K562 (cell line): Measurements from ENCODE around the gene RPL15. TPM values are rescaled to one million over a fixed set of nuclear protein-coding genes. Genes with fewer than 3 reads are reported as not detected.

Source experiments
- ATAC-seq: fragments of 200-7000 bp; cut with Tn5 transposase; 3 replicates; pipeline ENCODE4 v1.9.1; 2020; ENCODE audit warnings: moderate library complexity
- BruUV-seq: library from RNA; stranded (reverse); fragments of 400-500 nt; replicated peaks from 2 replicates; lab custom pipeline; 2021; lab: Mats Ljungman, UMichigan
- CTCF ChIA-PET: fragments of 300-600 bp; formaldehyde crosslinking; extraction: SDS; loops from one replicate; lab custom pipeline; 2021; ENCODE audit warnings: low intra/inter-chr PET ratio; lab: Yijun Ruan, JAX
- POLR2A ChIA-PET: fragments of 300-600, 350-650 bp; sonication (Branson Sonifier 250); formaldehyde crosslinking; extraction: SDS; loops from one replicate; lab custom pipeline; 2021; ENCODE audit warnings: antibody characterized with exemption, inconsistent platforms; lab: Yijun Ruan, JAX
- DNase-seq, 4 experiments: peaks; one replicate each; pipeline versions ENCODE4 v3.0.0 to v3.0.0-alpha.2; 2011 to 2018; ENCODE audit warnings: low spot score in 3 of 4, mixed read lengths in 3 of 4; ENCODE audit errors: extremely low read depth in 1 of 4
- FAIRE-seq: peaks from 2 replicates; lab custom pipeline; 2011; peaks lifted over from hg19 to GRCh38; lab: Jason Lieb, UNC
- H2AFZ ChIP-seq: 2 replicates; pipeline ENCODE4 v1.6.0; 2011; ENCODE audit warnings: low read depth, low read length, control low read depth, inconsistent platforms
- H3K27ac ChIP-seq: fragments of 200-600 bp; 3 replicates; pipeline ENCODE4 v1.8.0; 2011; ENCODE audit warnings: low read depth, mild to moderate bottlenecking, control low read depth, inconsistent platforms, low read length, moderate library complexity, mixed read lengths; ENCODE audit errors: extremely low read depth
- H3K27me3 ChIP-seq, 2 experiments: fragments of 300-600 bp in 1 of 2; 2 replicates in 1 of 2; 3 replicates in 1 of 2; pipeline versions ENCODE4 v1.6.0 to v1.8.0; 2011; ENCODE audit warnings: inconsistent platforms in 2 of 2, low read length in 2 of 2, mild to moderate bottlenecking in 1 of 2, mixed read lengths in 1 of 2, moderate library complexity in 1 of 2; ENCODE audit not compliant: control insufficient read depth in 2 of 2, insufficient read depth in 2 of 2
- H3K36me3 ChIP-seq: fragments of 300-600 bp; 3 replicates; pipeline ENCODE4 v1.8.0; 2011; ENCODE audit warnings: mild to moderate bottlenecking, low read length, inconsistent platforms; ENCODE audit not compliant: control insufficient read depth, insufficient read depth
- H3K4me1 ChIP-seq, 2 experiments: fragments of 200-600 bp in 1 of 2; replicated peaks in 1 of 2; 2 replicates in 1 of 2; 3 replicates in 1 of 2; pipeline versions ENCODE4 v1.5.1 to v1.8.0; 2011; ENCODE audit warnings: inconsistent platforms in 2 of 2, low read length in 2 of 2, mild to moderate bottlenecking in 1 of 2, mixed read lengths in 1 of 2, moderate library complexity in 1 of 2; ENCODE audit not compliant: control insufficient read depth in 2 of 2, insufficient read depth in 2 of 2
- H3K4me2 ChIP-seq: 2 replicates; pipeline ENCODE4 v1.6.1; 2011; ENCODE audit warnings: low read length, control low read depth, inconsistent platforms, mixed read lengths; ENCODE audit not compliant: insufficient read depth
- H3K4me3 ChIP-seq: fragments of 200-600 bp; sonication (generic), shearing (Covaris generic); 2 replicates; pipeline ENCODE4 v1.5.1; 2016; ENCODE audit warnings: control low read depth, inconsistent platforms
- H3K79me2 ChIP-seq: fragments of 200-600 bp; 3 replicates; pipeline ENCODE4 v1.8.0; 2011; ENCODE audit warnings: low read length, inconsistent platforms; ENCODE audit not compliant: control insufficient read depth, insufficient read depth
- H3K9ac ChIP-seq, 2 experiments: 2 replicates each; pipeline versions ENCODE4 v1.6.0 to v1.6.1; 2011; ENCODE audit warnings: low read depth in 2 of 2, low read length in 2 of 2, control low read depth in 1 of 2, inconsistent platforms in 1 of 2, mild to moderate bottlenecking in 1 of 2, mixed read lengths in 1 of 2; ENCODE audit not compliant: insufficient read depth in 1 of 2
- H3K9me1 ChIP-seq: one replicate; pipeline ENCODE4 v1.6.0; 2011; ENCODE audit warnings: inconsistent platforms, mild to moderate bottlenecking, low read length, moderate library complexity; ENCODE audit not compliant: control insufficient read depth, insufficient read depth
- H3K9me3 ChIP-seq: replicated peaks from 2 replicates; pipeline ENCODE4 v1.5.1; 2011; ENCODE audit warnings: low read depth, low read length, inconsistent platforms; ENCODE audit not compliant: control insufficient read depth, insufficient read depth
- H4K20me1 ChIP-seq: replicated peaks from 2 replicates; pipeline ENCODE4 v1.6.1; 2011; ENCODE audit warnings: low read length, inconsistent platforms, mixed read lengths; ENCODE audit not compliant: control insufficient read depth, insufficient read depth
- RB1 ChIP-seq: fragments of 450-650 bp; IDR thresholded peaks from 2 replicates; pipeline ENCODE4 v1.6.1; 2017; ENCODE audit warnings: low read depth, mild to moderate bottlenecking
- WGBS: fragments of 100-300 bp; shearing (Covaris generic); methylation state at CpG from one replicate; pipeline ENCODE4 v1.1.6; 2016; ENCODE audit warnings: low coverage, mixed read lengths; ENCODE audit not compliant: insufficient coverage; ENCODE audit errors: missing lambda C conversion rate; 5-methylcytosine and 5-hydroxymethylcytosine counted together
- in situ Hi-C: fragments of 300-500 bp; cut with MboI; formaldehyde crosslinking; loops from 4 replicates; pipeline ENCODE4 v1.15.0; 2018; ENCODE audit warnings: inconsistent platforms, mixed read lengths
- intact Hi-C: fragments of 100-400 bp; cut with micrococcal nuclease; formaldehyde crosslinking; loops from 2 replicates; pipeline ENCODE4 v1.14.2; 2022
- polyA plus RNA-seq, 8 experiments: library from polyadenylated mRNA; depleted of rRNA in 4 of 8; stranded (reverse) in 5 of 8; unstranded in 3 of 8; fragments of >200 nt; fragmentation: Nextera tagmentation in 2 of 8; fragmentation: Illumina TruSeq in 1 of 8; extraction: Ambion mirVana in 2 of 8; extraction: Trizol in 1 of 8; gene quantifications; 2 replicates each; pipeline versions ENCODE4 v1.2.1 to v1.2.3, GENCODE V29; 2011 to 2014; ENCODE audit warnings: inconsistent platforms in 1 of 8, missing spikeins in 1 of 8
- total RNA-seq, 7 experiments: library from RNA; depleted of rRNA in 6 of 7; stranded (reverse); fragments of >200 nt in 6 of 7; fragmentation: Illumina TruSeq in 2 of 7; extraction: Trizol in 2 of 7; gene quantifications; 2 replicates each; pipeline versions ENCODE4 v1.2.1 to v1.2.3, GENCODE V29; 2011 to 2021; ENCODE audit warnings: low replicate concordance in 1 of 7
- TF ChIP-seq, protein P1 (sequence below): sonication (generic); formaldehyde crosslinking; IDR thresholded peaks from 2 replicates; pipeline ENCODE4 v1.8.1; 2023; ENCODE audit warnings: mild to moderate bottlenecking, missing genetic modification reagents
- TF ChIP-seq, protein P2 (sequence below): sonication (generic); IDR thresholded peaks from 2 replicates; pipeline ENCODE4 v1.6.1; 2016

The RPL15 gene
- total and polyA plus RNA-seq, 9 of the 15 experiments (the other 6 are each of a cell fraction or from before 2014, with no cell fraction given): 2,393 to 8,850 (median 3,928) TPM

DNA sequence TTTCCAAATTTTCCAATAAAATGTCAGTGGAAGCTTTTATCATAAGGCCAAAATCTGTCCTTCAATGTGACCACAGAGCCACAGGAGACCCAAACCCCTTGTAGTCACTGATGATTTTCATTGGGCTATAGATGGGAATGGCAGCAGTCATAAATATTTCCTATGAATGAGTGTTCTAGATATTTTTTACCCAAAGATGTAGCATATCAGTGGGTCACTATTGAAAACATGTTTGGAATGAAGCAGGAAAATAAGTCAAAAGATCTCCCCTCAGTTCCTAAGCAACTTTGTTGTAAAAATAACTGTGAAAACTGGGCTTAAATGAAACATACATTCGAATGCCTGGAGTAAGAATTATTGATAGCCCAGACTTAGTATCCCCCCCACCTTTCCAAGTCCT lies 49.1 kb upstream of the RPL15 start:
- no TSS peak for BruUV-seq
- FAIRE-seq (no peak), DNase-seq (no peak), ATAC-seq (no peak)
- 83% methylated on average over 1 of the region's 1 CpG for WGBS
- H3K4me1 ChIP-seq: no peaks in the 10 kb centered on the region; a peak in 1 of 5 replicates
- POLR2A ChIA-PET: interaction anchor here (0.7 kb wide), 1 partner anchor 1844 kb away, joined by 3 read pairs; no protein-coding TSS in a partner anchor
- H3K9me3 ChIP-seq: no peaks in the 10 kb centered on the region
- TF ChIP-seq, protein P1, sequence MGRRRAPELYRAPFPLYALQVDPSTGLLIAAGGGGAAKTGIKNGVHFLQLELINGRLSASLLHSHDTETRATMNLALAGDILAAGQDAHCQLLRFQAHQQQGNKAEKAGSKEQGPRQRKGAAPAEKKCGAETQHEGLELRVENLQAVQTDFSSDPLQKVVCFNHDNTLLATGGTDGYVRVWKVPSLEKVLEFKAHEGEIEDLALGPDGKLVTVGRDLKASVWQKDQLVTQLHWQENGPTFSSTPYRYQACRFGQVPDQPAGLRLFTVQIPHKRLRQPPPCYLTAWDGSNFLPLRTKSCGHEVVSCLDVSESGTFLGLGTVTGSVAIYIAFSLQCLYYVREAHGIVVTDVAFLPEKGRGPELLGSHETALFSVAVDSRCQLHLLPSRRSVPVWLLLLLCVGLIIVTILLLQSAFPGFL (CRISPR knock-in tag): no peak
- TF ChIP-seq, protein P2, sequence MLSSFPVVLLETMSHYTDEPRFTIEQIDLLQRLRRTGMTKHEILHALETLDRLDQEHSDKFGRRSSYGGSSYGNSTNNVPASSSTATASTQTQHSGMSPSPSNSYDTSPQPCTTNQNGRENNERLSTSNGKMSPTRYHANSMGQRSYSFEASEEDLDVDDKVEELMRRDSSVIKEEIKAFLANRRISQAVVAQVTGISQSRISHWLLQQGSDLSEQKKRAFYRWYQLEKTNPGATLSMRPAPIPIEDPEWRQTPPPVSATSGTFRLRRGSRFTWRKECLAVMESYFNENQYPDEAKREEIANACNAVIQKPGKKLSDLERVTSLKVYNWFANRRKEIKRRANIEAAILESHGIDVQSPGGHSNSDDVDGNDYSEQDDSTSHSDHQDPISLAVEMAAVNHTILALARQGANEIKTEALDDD: no peak
- no peak for TF ChIP-seq RB1
- no peak overlapping the region for H3K4me3 ChIP-seq
- H4K20me1 ChIP-seq: peaks cover 7% of the 10 kb centered on the region
- H3K4me2 ChIP-seq: no peak overlapping the region
- H3K79me2 ChIP-seq: peaks cover 32% of the 10 kb centered on the region; the same call in 2 of the 3 replicates
- intact Hi-C loops (loop anchor here (5.0 kb wide), 1 partner anchor 61 kb away; the partner anchor contains the start of gene UBE2E1), in situ Hi-C loops (no loop called here)
- H3K9ac ChIP-seq: no peak overlapping the region
- H3K36me3 ChIP-seq: 0 out of 3 replicates have a peak, but pooled peaks cover 2% of the 10 kb centered on the region
- CTCF ChIA-PET: no interaction called here
- no peaks in the 10 kb centered on the region for H3K27me3 ChIP-seq
- no peak overlapping the region for H3K27ac ChIP-seq
- no peak overlapping the region for H2AFZ ChIP-seq
- no peaks in the 10 kb centered on the region for H3K9me1 ChIP-seq
